ENCODE results near the gene SH2D5.
"Not testable (repeated sequence)": the region's sequence is repeated elsewhere in the genome, so short reads cannot be mapped to it uniquely, and the experiment has no call there.

SH2D5 gene

GRCh38 chr1:20684651-20685050 is 47.9 kb downstream of the SH2D5 start:
- no peak overlapping the region for H3K4me3 ChIP-seq (ENCODE audit: low read depth, low read length)
- TF ChIP-seq CTCF (IDR thresholded peaks at IDR 0.05; ENCODE audit: low read depth, low read length, missing control alignments): no peak
- DNase-seq (ENCODE audit: low read depth): no peak

- DNase-seq (ENCODE audit: low read depth): no peak
- no peak for TF ChIP-seq CTCF (IDR thresholded peaks at IDR 0.05; ENCODE audit: low read depth, low read length, missing control alignments)
- no peak overlapping the region for H3K4me3 ChIP-seq (ENCODE audit: low read depth, low read length)
Measured at GRCh38 chr1:20684050-20684620, 48.4 kb downstream of the SH2D5 start.

DNA sequence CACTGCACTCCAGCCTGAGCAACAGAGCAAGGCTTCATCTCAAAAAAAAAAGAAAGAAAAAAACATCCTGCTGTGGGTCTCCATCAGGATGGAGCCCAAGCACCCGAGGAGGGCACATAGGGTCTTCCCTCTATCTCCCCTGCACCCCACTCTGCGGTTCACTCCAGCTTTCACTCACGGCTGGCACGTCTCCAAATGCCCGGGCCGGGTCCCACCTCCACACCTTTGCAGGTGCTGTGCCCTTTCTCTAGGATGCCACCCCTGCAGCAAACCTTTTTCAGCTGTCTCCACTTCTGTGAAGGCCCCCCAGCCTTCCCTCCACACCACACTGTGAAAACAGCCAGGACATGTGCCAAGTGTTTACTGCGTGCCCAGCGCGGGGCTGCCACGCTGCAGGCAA is 48.9 kb downstream of the SH2D5 start:
- no peak for TF ChIP-seq CTCF (IDR thresholded peaks at IDR 0.05; ENCODE audit: low read depth, low read length, missing control alignments)
- DNase-seq (ENCODE audit: low read depth): no peak
- no peak overlapping the region for H3K4me3 ChIP-seq (ENCODE audit: low read depth, low read length)

DNA sequence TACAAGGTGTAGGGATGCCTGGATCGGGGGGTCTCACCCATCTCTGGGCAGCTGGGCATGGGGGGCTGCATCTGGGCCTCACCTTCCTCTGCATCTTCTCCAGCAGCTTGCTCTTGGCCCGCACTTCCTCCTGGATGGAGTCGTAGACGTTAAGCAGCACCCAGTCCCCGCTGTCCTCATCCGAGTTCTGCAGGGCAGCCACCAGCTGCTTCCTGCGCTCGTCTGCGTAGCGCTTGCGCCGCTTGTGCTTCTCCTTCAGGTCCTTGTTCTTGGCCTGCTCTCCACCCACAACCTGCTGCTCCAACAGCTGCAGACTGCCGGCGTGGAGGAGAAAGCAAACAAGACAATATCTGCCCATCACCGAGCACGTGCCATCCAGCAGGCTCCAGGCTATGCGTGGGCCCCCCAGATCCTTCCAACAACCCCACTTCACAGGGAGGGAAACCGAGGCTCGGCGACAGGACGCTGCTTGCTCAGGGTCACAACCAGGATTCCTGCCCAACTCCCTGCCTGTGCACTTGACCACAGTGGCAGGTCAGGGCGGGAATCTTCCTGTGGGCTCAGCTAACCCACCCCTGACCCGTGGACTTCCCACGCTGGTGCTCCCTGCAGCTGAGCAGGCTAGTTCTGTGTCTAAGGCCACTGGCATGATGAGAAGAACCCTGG is 49.8 kb downstream of the SH2D5 start:
- TF ChIP-seq CTCF (IDR thresholded peaks at IDR 0.05; ENCODE audit: low read depth, low read length, missing control alignments): no peak
- no peak overlapping the region for H3K4me3 ChIP-seq (ENCODE audit: low read depth, low read length)
- DNase-seq (ENCODE audit: low read depth): no peak

- no peak for DNase-seq (ENCODE audit: low read depth)
- no peak overlapping the region for H3K4me3 ChIP-seq (ENCODE audit: low read depth, low read length)
- no peak for TF ChIP-seq CTCF (IDR thresholded peaks at IDR 0.05; ENCODE audit: low read depth, low read length, missing control alignments)
Measured at GRCh38 chr1:20681999-20682398, 50.5 kb downstream of the SH2D5 start.

DNA sequence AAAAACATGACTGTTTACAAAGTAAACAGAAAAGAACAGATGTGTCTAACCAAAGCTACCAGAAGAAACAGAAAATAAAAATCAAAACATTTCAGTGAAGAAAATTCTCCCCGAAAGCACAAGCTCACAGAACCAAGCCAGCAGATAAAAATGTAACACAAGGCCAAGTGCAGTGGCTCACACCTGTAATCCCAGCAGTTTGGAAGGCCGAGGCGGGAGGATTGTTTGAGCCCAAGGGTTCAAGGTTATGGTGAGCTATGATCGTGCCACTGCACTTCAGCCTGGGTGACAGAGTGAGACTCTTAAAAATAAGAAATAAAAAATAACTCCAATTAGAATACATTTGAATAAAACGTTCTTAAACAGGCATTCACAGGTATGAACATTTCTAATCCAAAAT is 52.2 kb downstream of the SH2D5 start:
- H3K4me3 ChIP-seq (ENCODE audit: low read depth, low read length): no peak overlapping the region
- no peak for TF ChIP-seq CTCF (IDR thresholded peaks at IDR 0.05; ENCODE audit: low read depth, low read length, missing control alignments)
- no peak for DNase-seq (ENCODE audit: low read depth)

DNA sequence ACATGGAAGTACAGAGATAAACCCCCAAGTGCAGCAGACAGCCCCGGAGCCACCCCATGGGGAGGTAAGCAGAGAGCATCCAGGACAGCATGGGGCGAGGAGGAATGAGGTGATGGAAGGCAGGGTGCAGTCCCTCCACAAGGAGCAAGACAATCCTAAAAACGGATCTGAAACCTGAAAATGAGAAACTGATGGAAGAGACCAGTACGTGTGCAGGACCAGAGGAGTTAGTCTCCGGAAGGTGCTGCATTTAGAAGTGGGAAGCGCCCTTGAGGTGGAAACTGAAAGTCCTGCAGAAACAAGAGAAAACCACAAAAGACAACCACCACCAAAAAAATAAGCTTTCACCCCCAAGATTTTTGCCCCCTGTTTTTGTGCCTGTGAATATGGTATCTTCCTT is 53.9 kb downstream of the SH2D5 start:
- no peak for TF ChIP-seq CTCF (IDR thresholded peaks at IDR 0.05; ENCODE audit: low read depth, low read length, missing control alignments)
- peak; percentile 68 for DNase-seq (ENCODE audit: low read depth)
- no peak overlapping the region; the same call in 1 of the 2 replicates for H3K4me3 ChIP-seq (ENCODE audit: low read depth, low read length)

- DNase-seq (ENCODE audit: low read depth); H3K4me3 ChIP-seq (ENCODE audit: low read depth, low read length): not testable (repeated sequence)
Measured at GRCh38 chr1:20673626-20674025, 58.9 kb downstream of the SH2D5 start.

Data from GM12864 (cell line).